ENCODE results near the gene MCRS1.

The MCRS1 gene

GRCh38 chr12:49525942-49526341 is 42.0 kb downstream of the MCRS1 start:
- Histone ChIP-seq H3K36me3 (ENCODE audit: control insufficient read depth in 1 of 2, insufficient read depth in 2 of 2, low read length in 2 of 2) (peaks cover 16 to 23% of the 10 kb centered on the region in 2 experiments), H2BK120ac (ENCODE audit: insufficient read depth, low read length, poor library complexity) (no peak overlapping the region), H3K18ac (ENCODE audit: low read length) (no peak overlapping the region), H4K12ac (ENCODE audit: low read depth, low read length) (no peak overlapping the region), H4K91ac (ENCODE audit: low read depth, low read length) (no peak overlapping the region), H3K23ac (ENCODE audit: low read length) (no peak overlapping the region), H3K79me2 (ENCODE audit: control insufficient read depth, insufficient read depth, low read length, poor library complexity) (no peaks in the 10 kb centered on the region), H3K4me3 (ENCODE audit: low read depth, low read length) (no peak overlapping the region), H3K27me3 (ENCODE audit: insufficient read depth, low read length) (no peaks in the 10 kb centered on the region), H3K9ac (ENCODE audit: low read length) (no peak overlapping the region), H3K4me1 (ENCODE audit: control insufficient read depth in 1 of 2, insufficient read depth in 2 of 2, low read length in 2 of 2) (no peaks in the 10 kb centered on the region), H3K4me2 (ENCODE audit: low read length) (no peak overlapping the region), H3K4ac (ENCODE audit: low read depth, low read length) (no peak overlapping the region), H4K8ac (ENCODE audit: low read depth, low read length) (no peak overlapping the region), H2BK12ac (ENCODE audit: low read length) (no peak overlapping the region), H3K14ac (ENCODE audit: low read length) (no peak overlapping the region), H3K27ac (ENCODE audit: low read depth, low read length) (no peak overlapping the region), H2AFZ (ENCODE audit: insufficient read depth, low read length, poor library complexity) (no peak overlapping the region), H2BK5ac (ENCODE audit: low read depth, low read length, poor library complexity) (no peak overlapping the region), H3K9me3 (ENCODE audit: insufficient read depth, low read depth, low read length) (no peaks in the 10 kb centered on the region), H2AK5ac (ENCODE audit: low read length) (no peak overlapping the region), H3K79me1 (ENCODE audit: low read length) (no peaks in the 10 kb centered on the region)
- WGBS (ENCODE audit: extremely low coverage, insufficient coverage, insufficient read length): no CpG with 5 or more reads among the region's 7 CpGs
- DNase-seq: no peak

DNA sequence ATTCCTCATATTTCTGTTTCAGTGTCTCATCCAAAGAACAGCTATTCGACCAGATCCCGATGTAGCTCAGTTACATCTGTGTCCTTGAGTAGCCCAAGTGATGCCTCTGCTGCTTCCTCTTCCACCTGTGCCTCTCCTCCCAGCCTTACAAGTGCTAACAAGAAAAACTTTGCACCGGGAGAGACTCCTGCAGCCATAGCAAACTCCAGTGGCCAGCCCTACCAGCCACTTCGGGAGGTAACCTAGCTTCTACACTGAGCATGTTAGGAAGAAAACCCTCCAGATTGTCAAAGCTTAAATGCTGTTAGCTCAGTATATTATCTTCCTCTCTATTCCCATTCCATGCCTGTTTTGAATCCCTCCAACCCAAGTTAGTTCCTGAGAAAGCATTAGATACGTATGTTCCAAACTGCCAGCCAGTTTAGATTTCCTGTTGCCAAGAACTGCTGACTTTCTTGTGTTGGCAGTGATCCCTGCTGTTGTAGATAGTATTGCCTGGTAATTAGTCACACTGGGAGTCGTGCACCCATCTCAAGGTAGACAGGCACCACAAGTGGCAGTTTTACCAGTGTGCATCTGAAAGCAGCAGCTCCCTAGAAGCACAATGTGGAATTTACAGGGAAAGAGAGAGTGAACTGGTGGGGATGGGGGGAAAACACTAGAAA is 43.1 kb downstream of the MCRS1 start:
- no CpG with 5 or more reads among the region's 6 CpGs for WGBS (ENCODE audit: extremely low coverage, insufficient coverage, insufficient read length)
- no peak for DNase-seq
- H3K9ac ChIP-seq (ENCODE audit: low read length): no peak overlapping the region

GRCh38 chr12:49521389-49521788 is 46.6 kb downstream of the MCRS1 start:
- no peak overlapping the region for H4K91ac ChIP-seq (ENCODE audit: low read depth, low read length)
- H2BK120ac ChIP-seq (ENCODE audit: insufficient read depth, low read length, poor library complexity): no peak overlapping the region
- H4K8ac ChIP-seq (ENCODE audit: low read depth, low read length): no peak overlapping the region
- H3K4me3 ChIP-seq (ENCODE audit: low read depth, low read length): no peak overlapping the region
- no peak overlapping the region for H3K14ac ChIP-seq (ENCODE audit: low read length)
- no peak overlapping the region for H3K23ac ChIP-seq (ENCODE audit: low read length)
- whole genome bisulfite sequencing (ENCODE audit: extremely low coverage, insufficient coverage, insufficient read length): no CpG with 5 or more reads among the region's 4 CpGs
- no peak overlapping the region for H3K4ac ChIP-seq (ENCODE audit: low read depth, low read length)
- DNase-seq: no peak
- H3K4me1 ChIP-seq (ENCODE audit: control insufficient read depth in 1 of 2, insufficient read depth in 2 of 2, low read length in 2 of 2): no peaks in the 10 kb centered on the region
- no peak overlapping the region for H3K27ac ChIP-seq (ENCODE audit: low read depth, low read length)
- H3K36me3 ChIP-seq (ENCODE audit: control insufficient read depth in 1 of 2, insufficient read depth in 2 of 2, low read length in 2 of 2): peaks cover 18 to 20% of the 10 kb centered on the region in 2 experiments
- no peak overlapping the region for H3K9ac ChIP-seq (ENCODE audit: low read length)
- no peak overlapping the region for H3K4me2 ChIP-seq (ENCODE audit: low read length)
- no peak overlapping the region for H2AK5ac ChIP-seq (ENCODE audit: low read length)
- no peak overlapping the region for H4K12ac ChIP-seq (ENCODE audit: low read depth, low read length)
- no peak overlapping the region for H3K18ac ChIP-seq (ENCODE audit: low read length)
- H3K79me2 ChIP-seq (ENCODE audit: control insufficient read depth, insufficient read depth, low read length, poor library complexity): no peaks in the 10 kb centered on the region
- no peak overlapping the region for H2BK12ac ChIP-seq (ENCODE audit: low read length)
- no peak overlapping the region for H2AFZ ChIP-seq (ENCODE audit: insufficient read depth, low read length, poor library complexity)
- H2BK5ac ChIP-seq (ENCODE audit: low read depth, low read length, poor library complexity): no peak overlapping the region
- no peaks in the 10 kb centered on the region for H3K79me1 ChIP-seq (ENCODE audit: low read length)
- no peaks in the 10 kb centered on the region for H3K9me3 ChIP-seq (ENCODE audit: insufficient read depth, low read depth, low read length)
- H3K27me3 ChIP-seq (ENCODE audit: insufficient read depth, low read length): no peaks in the 10 kb centered on the region

More for the DNA sequence above, 43.1 kb downstream of the MCRS1 start:
- no peak overlapping the region for H4K12ac ChIP-seq (ENCODE audit: low read depth, low read length)
- peaks cover 20 to 24% of the 10 kb centered on the region in 2 experiments for H3K36me3 ChIP-seq (ENCODE audit: control insufficient read depth in 1 of 2, insufficient read depth in 2 of 2, low read length in 2 of 2)
- H3K27ac ChIP-seq (ENCODE audit: low read depth, low read length): no peak overlapping the region
- H2BK5ac ChIP-seq (ENCODE audit: low read depth, low read length, poor library complexity): no peak overlapping the region
- no peak overlapping the region for H3K23ac ChIP-seq (ENCODE audit: low read length)
- H4K8ac ChIP-seq (ENCODE audit: low read depth, low read length): no peak overlapping the region
- H3K4ac ChIP-seq (ENCODE audit: low read depth, low read length): no peak overlapping the region
- no peak overlapping the region for H4K91ac ChIP-seq (ENCODE audit: low read depth, low read length)
- H3K79me1 ChIP-seq (ENCODE audit: low read length): no peaks in the 10 kb centered on the region
- no peak overlapping the region for H3K14ac ChIP-seq (ENCODE audit: low read length)
- no peaks in the 10 kb centered on the region for H3K79me2 ChIP-seq (ENCODE audit: control insufficient read depth, insufficient read depth, low read length, poor library complexity)
- no peak overlapping the region for H2AFZ ChIP-seq (ENCODE audit: insufficient read depth, low read length, poor library complexity)
- H3K4me1 ChIP-seq (ENCODE audit: control insufficient read depth in 1 of 2, insufficient read depth in 2 of 2, low read length in 2 of 2): no peaks in the 10 kb centered on the region
- no peak overlapping the region for H3K4me3 ChIP-seq (ENCODE audit: low read depth, low read length)
- no peak overlapping the region for H3K18ac ChIP-seq (ENCODE audit: low read length)
- no peaks in the 10 kb centered on the region for H3K9me3 ChIP-seq (ENCODE audit: insufficient read depth, low read depth, low read length)
- no peak overlapping the region for H3K4me2 ChIP-seq (ENCODE audit: low read length)
- no peak overlapping the region for H2BK12ac ChIP-seq (ENCODE audit: low read length)
- no peak overlapping the region for H2AK5ac ChIP-seq (ENCODE audit: low read length)
- H2BK120ac ChIP-seq (ENCODE audit: insufficient read depth, low read length, poor library complexity): no peak overlapping the region
- no peaks in the 10 kb centered on the region for H3K27me3 ChIP-seq (ENCODE audit: insufficient read depth, low read length)

- H4K12ac ChIP-seq (ENCODE audit: low read depth, low read length): no peak overlapping the region
- H2AFZ ChIP-seq (ENCODE audit: insufficient read depth, low read length, poor library complexity): no peak overlapping the region
- no peak overlapping the region for H2BK120ac ChIP-seq (ENCODE audit: insufficient read depth, low read length, poor library complexity)
- no peak overlapping the region for H3K27ac ChIP-seq (ENCODE audit: low read depth, low read length)
- no peak overlapping the region for H2BK5ac ChIP-seq (ENCODE audit: low read depth, low read length, poor library complexity)
- H3K79me1 ChIP-seq (ENCODE audit: low read length): no peaks in the 10 kb centered on the region
- H3K79me2 ChIP-seq (ENCODE audit: control insufficient read depth, insufficient read depth, low read length, poor library complexity): no peaks in the 10 kb centered on the region
- H3K27me3 ChIP-seq (ENCODE audit: insufficient read depth, low read length): no peaks in the 10 kb centered on the region
- no peak overlapping the region for H4K8ac ChIP-seq (ENCODE audit: low read depth, low read length)
- H3K4me3 ChIP-seq (ENCODE audit: low read depth, low read length): no peak overlapping the region
- H4K91ac ChIP-seq (ENCODE audit: low read depth, low read length): no peak overlapping the region
- DNase-seq: no peak
- H3K36me3 ChIP-seq (ENCODE audit: control insufficient read depth in 1 of 2, insufficient read depth in 2 of 2, low read length in 2 of 2): peaks cover 8 to 9% of the 10 kb centered on the region in 2 experiments
- no peak overlapping the region for H2BK12ac ChIP-seq (ENCODE audit: low read length)
- no peak overlapping the region for H3K18ac ChIP-seq (ENCODE audit: low read length)
- WGBS (ENCODE audit: extremely low coverage, insufficient coverage, insufficient read length): no CpG with 5 or more reads among the region's 5 CpGs
- no peak overlapping the region for H3K14ac ChIP-seq (ENCODE audit: low read length)
- no peak overlapping the region for H3K23ac ChIP-seq (ENCODE audit: low read length)
- no peaks in the 10 kb centered on the region for H3K4me1 ChIP-seq (ENCODE audit: control insufficient read depth in 1 of 2, insufficient read depth in 2 of 2, low read length in 2 of 2)
- H3K4me2 ChIP-seq (ENCODE audit: low read length): no peak overlapping the region
- no peak overlapping the region for H2AK5ac ChIP-seq (ENCODE audit: low read length)
- H3K9me3 ChIP-seq (ENCODE audit: insufficient read depth, low read depth, low read length): no peaks in the 10 kb centered on the region
- no peak overlapping the region for H3K4ac ChIP-seq (ENCODE audit: low read depth, low read length)
- H3K9ac ChIP-seq (ENCODE audit: low read length): no peak overlapping the region
These were observed 48.4 kb downstream of the MCRS1 start for GRCh38 chr12:49519574-49519936.
